ENCODE data around the gene HAPLN2.
"Not testable (repeated sequence)": the region's sequence is repeated elsewhere in the genome, so short reads cannot be mapped to it uniquely, and the experiment has no call there.

HAPLN2 gene

DNA sequence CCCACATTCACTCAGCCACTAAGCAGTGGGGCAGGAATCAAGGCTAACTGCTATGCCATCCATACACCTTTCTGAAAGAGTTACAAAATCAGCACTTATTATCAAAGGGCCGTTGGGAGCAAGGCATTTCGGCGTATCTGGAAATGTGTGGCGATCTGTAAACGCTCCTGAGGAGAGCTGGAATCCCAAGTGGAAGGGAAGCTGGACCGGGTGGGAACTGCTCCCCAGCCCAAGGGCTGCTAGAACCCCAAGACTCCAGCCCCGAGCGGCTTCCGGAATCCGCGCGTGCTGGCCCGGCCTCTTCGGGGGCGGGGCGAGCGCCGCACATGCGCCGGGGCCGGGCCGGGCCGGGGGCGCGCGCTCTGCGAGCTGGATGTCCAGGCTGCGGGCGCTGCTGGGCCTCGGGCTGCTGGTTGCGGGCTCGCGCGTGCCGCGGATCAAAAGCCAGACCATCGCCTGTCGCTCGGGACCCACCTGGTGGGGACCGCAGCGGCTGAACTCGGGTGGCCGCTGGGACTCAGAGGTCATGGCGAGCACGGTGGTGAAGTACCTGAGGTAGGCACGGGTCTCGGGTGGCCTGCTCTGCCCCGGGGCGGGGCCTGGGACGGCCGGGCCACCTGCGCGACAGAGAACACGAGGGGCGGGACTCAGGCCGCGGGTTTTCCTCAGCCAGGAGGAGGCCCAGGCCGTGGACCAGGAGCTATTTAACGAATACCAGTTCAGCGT lies 27.6 kb upstream of the HAPLN2 start, which contains the start of gene NAXE:
Gene NAXE, plus strand, starts transcription at position 345 of the 726 bp plus-strand sequence. Its CDS starts 29 bp downstream, at position 374.
- FAIRE-seq = peak; percentile 67
- DNase-seq (ENCODE audit: extremely low spot score, insufficient read length, low read depth) = no peak

DNA sequence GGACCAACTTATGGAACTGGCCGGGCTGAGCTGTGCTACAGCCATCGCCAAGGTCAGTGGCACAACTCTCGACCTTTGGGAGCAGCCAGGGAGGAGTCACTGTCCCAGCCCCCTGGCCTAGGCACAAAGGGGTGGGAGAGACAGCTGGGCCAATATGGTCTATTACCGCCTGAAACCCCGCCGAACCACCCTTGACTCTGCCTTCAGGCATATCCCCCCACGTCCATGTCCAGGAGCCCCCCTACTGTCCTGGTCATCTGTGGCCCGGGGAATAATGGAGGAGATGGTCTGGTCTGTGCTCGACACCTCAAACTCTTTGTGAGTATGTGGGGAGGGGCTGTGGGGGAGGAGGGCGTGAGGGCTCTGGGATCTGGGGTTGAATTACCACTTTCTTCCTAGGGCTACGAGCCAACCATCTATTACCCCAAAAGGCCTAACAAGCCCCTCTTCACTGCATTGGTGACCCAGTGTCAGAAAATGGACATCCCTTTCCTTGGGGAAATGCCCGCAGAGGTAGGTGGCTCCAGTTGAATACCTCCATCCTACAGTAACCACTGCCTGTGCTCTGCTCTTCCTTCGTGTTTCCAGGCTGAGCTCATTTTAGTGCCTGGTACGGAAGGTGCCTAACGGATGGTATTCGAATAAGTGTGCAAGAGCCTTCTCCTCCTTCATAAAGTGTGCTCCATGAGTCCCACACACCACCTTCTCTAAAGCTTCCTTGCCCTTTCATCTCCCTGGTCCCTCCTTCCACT lies 26.9 kb upstream of the HAPLN2 start:
- DNase-seq (ENCODE audit: extremely low spot score, insufficient read length, low read depth) (no peak), FAIRE-seq (no peak)

DNA sequence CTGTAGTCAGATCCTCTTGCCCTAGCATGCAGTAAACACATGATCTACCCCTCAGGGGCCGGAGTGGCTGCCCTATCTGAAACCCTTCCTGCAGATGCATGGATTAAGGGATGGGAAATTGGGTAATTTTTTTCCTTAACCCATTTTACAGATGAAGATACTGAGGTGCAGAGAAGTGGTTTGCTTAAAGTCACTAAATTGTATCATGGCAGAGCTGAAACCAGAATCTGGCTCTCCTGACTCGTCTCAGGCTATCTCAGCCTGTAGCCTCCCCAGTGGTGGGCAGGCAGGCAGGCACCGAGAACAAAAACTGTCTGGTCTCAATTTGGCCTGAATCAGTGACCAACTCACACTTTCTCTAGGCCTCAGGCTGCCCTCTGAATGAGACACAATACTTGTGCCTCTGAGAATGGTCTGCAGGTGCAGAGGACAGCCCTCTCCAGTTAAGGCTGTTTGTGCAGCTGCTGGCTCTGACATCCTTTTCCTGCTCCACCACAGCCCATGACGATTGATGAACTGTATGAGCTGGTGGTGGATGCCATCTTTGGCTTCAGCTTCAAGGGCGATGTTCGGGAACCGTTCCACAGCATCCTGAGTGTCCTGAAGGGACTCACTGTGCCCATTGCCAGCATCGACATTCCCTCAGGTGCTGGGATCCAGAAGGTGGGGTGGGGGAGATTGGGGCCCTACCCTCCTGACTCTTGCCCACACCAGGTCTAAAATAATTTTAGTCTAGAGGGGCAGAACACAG lies 26.1 kb upstream of the HAPLN2 start:
- DNase-seq (ENCODE audit: extremely low spot score, insufficient read length, low read depth) (no peak), FAIRE-seq (no peak)

DNA sequence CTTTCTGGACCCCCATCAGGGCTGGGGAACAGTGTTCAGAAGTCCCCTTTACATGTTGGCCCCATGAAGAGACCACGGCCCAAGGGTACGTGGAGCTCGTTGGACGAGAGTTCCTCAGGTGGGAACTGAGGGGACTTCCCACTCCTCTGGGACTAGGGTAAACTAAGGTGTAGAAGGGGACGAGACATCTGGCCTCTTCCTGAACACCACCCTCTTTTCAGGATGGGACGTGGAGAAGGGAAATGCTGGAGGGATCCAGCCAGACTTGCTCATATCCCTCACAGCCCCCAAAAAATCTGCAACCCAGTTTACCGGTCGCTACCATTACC lies 25.6 kb upstream of the HAPLN2 start:
- no peak for DNase-seq (ENCODE audit: extremely low spot score, insufficient read length, low read depth)
- no peak for FAIRE-seq

DNA sequence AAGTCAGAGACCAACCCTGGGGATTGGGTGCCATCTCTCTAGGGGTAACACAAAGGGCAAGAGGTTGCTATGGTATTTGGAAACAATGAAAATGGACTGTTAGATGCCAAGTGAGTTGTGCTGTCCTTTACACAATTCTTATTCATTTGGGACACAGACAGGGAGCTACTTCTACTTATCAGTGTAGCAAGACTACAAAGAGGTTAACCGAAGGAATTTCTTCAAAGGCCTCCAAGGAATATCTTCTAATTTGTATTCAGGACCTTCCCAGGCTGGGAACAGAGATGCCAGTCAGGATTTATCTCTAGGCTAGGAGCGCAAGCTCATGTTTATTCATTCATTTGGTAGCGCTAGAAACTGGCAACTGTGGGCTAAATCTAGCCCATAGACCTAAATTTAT lies 25.0 kb upstream of the HAPLN2 start:
- DNase-seq (ENCODE audit: extremely low spot score, insufficient read length, low read depth) = no peak
- no peak for FAIRE-seq

DNA sequence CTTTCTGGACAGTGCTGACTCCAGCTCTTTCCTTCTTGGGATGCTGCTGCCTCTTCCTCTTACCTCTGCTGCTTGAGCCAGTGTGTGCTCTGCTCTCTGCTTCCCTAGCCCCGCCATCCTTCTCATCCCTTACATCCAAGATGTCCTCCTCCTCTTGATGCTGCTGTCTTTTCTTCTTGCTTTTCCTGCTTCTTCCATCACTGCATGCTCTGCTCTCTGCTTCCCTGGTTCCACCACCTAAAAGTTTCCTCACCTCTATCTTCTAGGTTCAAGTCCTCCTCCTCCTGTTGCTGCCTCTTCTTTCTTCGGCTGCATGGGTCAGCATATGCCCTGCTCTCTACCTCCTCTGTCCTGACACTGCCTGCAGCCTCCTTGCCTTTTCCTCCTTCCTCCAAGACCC lies 24.2 kb upstream of the HAPLN2 start:
- no peak for FAIRE-seq

DNA sequence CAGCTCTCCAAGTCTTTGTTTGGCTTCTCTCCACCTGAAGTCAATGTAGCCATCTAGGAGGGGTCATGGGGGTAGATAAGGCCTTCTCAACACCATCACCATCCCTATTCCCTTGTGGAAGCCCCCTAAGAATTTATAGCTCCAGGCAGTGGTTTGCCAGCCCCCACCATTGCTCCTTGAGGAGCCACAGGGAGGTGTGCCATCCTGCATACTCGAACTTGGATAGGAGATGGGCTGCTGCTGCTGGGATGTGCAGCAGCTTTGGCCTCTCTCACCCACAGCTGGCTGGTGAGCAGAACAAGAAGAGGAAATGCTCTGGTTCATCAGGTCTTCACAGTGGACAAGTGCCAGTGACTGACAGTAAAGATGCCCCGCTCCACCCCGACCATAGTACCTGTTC lies 22.8 kb upstream of the HAPLN2 start:
- FAIRE-seq = no peak
- no peak for DNase-seq (ENCODE audit: extremely low spot score, insufficient read length, low read depth)

More for the DNA sequence above, 24.2 kb upstream of the HAPLN2 start:
- no peak for DNase-seq (ENCODE audit: extremely low spot score, insufficient read length, low read depth)

DNA sequence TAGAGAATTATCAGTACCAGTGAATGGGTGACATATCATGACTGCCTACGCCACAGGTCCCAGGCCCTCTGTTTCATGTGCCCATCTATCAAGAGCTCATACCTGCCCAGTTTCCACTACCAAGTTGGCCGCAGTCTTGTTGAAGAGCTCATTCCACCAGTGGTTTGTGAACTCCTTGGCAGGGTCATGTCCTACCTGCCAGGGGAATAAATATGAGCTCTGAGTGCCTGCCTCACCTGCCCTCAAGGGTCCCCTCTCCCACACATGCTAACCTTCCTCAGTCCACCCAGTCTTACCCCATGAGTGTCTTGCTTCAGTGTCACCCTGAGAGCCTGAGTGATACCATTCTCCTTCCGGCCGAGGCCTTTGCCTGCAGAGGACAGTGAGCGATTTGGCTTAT lies 21.1 kb upstream of the HAPLN2 start:
- DNase-seq (ENCODE audit: extremely low spot score, insufficient read length, low read depth) (no peak), FAIRE-seq (no peak)

DNA sequence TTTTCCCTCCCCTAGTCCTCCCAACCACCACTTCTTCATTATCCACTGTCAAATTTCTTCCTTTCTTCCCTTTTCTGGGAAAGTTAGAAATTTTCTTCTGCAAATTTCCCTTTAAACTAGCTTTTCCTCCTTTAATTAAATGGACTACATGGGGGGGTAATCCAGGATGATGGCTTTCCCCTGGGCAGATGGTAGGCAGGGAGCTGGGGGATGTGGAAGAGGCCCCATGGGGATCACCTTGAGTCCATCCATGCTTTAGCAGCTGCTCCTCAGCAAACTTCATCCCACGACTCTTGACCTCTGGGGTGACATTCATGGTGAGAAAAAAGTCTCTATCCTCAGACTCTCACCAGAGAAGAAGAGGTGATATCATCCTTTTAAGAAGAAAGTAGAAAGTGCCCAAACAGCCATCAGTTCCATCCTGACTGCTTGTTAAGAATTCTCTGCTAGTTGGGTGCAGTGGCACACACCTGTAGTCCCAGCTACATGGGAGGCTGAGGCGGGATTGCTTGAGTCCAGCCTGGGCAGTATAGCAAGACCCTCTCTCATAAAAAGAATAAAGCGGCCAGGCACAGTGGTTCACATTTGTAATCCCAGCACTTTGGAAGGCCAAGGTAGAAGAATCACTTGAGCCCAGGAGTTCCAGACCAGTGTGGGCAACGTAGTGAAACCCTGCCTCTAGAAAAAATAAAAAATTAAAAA lies 20.3 kb upstream of the HAPLN2 start:
- FAIRE-seq (no peak), DNase-seq (ENCODE audit: extremely low spot score, insufficient read length, low read depth) (no peak)

DNA sequence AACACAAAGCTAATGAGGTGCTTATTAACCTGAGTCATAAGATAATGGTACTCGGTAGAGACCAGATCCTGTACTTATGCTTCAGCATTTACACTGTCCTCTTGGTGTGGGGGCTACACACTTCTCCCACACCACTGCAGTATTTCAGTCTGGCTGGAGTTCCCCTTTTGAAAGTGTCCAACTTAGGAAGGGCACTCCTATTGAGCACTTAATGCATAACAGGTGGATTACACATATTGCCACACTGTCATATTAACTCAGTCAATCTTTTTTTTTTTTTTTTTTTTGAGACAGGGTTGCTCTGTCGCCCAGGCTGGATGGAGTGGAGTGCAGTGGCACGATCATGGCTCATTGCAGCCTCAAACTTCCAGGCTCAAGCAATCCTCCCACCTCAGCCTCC lies 19.4 kb upstream of the HAPLN2 start:
- FAIRE-seq (peak; percentile 62), DNase-seq (ENCODE audit: extremely low spot score, insufficient read length, low read depth) (no peak)

DNA sequence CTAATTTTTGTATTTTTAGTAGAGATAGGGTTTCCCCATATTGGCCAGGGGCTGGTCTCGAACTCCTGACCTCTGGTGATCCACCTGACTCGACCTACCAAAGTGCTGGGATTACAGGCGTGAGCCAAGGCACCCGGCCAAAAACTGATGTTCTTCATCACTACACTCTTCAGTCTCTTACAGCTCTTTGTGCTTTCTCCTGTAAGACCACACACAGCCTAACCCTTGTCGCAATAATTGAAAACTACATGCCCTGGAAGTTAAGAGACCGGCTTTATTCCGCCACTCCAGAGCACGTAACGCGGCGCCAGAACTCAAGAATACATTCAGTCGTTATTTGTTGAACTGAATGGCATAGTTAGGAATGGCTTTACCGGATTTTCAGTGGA lies 18.5 kb upstream of the HAPLN2 start:
- no peak for DNase-seq (ENCODE audit: extremely low spot score, insufficient read length, low read depth)
- no peak for FAIRE-seq

DNA sequence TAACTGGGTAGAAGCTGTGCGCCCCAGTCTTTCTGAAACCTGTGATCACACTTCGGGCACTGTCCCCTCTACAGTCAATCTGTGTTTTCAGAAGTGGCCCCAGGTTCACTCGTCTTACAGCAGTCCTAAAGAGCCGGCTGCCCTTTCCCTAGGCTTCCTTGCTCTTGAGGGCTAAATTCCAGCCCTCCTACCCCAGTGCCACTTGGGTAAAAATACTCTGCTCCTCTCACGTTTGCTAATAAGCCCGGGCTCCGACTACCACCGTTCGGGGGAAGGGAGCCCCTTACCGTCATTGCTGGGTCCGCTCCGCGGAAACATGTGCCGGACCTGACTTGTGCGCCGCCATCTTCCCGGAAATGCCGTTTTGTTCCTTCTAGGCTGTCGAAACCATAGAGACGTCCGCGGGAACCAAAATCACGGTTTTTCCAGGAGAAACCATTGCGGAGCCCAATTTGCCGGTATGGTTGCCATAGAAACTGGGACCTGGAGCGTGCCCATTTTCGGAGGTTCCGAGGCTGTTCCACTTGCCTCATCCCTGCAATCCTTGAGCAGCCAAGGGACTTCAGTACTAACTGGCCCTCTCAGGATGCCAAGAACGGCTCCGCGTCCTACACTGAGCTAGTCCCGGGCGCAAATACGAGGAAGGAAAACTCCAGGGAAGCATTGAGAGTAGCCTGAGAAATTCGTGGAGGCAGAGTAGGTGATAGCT lies 17.9 kb upstream of the HAPLN2 start, which contains the start of gene GPATCH4:
Gene GPATCH4, minus strand, starts transcription at position 358 of the 709 bp plus-strand sequence.
- DNase-seq (ENCODE audit: extremely low spot score, insufficient read length, low read depth) (no peak), FAIRE-seq (peak; percentile 72)

DNA sequence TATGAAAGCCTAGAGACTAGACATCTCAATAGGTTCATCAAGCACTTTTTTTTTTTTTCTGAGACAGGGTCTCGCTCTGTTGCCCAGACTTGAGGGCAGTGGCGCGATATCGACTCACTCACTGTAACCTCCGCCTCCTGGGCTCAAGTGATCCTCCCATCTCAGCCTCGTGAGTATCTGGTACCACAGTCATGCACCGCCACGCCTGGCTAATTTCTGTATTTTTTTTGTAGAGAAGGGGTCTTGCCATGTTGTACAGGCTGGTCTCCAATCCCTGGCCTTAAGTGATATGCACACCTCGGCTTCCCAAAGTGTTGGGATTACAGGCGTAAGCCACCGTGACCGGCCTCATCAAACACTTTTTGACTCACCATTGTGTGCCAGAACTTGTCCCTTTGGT lies 17.3 kb upstream of the HAPLN2 start:
- no peak for DNase-seq (ENCODE audit: extremely low spot score, insufficient read length, low read depth)
- FAIRE-seq = peak; percentile 33

DNA sequence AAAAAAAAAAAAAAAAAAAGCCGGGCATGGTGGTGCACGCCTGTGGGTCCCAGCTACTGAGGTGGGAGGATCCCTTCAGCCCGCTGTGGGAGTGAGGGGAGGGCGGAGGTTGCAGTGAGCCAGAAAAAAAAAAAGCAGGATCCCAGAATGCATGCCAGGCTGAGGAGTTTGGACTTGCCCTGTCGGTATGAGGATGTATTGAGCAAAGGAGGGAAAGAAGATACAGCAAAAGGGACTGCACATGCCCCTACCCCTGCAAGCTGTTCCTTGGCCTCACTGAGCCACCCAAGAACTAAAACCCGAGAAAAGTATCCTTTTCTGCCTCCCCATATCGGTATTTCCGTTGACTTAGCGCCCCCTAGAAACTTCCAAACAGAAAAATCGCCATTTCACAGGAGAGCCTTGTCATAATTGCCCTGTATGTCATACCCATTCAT lies 16.6 kb upstream of the HAPLN2 start:
- FAIRE-seq = no peak
- DNase-seq (ENCODE audit: extremely low spot score, insufficient read length, low read depth) = no peak

DNA sequence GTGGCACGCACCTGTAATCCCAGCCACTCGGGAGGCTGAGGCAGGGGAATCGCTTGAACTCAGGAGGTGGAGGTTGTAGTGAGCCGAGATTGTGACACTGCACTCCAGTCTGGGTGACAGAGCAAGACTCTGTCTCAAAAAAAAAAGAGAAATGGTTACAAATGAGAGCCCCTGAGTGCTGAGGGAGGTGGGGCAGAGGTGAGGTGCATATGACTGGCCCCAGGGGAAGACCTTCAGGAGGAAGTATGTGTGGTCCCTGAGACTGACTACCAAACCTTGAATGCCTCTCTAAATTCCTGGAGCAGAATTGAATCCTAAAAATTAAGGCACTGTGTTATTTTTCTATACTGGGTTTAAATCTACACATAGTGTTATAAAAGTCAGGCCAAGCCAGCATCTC lies 11.9 kb upstream of the HAPLN2 start:
- not testable (repeated sequence) for FAIRE-seq; DNase-seq (ENCODE audit: extremely low spot score, insufficient read length, low read depth)

DNA sequence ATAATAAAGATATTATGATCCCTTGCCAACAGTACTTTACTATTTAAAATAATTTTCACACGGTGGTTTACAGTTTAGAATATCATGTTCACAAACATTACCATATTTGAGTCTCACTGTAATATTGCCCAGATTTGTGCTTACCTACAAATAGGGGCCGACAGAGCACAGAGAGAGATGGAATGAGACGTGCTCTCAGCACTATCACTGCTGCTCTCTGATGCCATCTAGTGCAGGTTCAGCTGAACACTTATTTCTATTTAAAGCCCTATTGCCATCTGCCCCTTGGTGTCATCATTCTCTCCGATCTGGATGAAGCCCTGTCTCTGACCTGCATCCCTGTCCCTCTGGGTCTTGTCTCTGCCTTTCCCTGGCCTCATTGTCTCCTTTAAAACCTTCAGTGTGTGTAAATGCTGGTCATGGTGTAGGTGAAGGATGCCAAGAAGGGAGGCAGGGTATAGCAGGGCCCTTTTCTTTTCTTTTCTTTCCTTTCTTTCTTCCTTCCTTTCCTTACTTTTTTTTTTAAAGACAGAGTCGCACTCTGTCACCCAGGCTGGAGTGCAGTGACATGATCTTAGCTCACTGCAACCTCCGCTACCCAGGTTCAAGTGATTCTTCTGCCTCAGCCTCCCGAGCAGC lies 11.1 kb upstream of the HAPLN2 start:
- DNase-seq (ENCODE audit: extremely low spot score, insufficient read length, low read depth) (no peak), FAIRE-seq (peak; percentile 90)

DNA sequence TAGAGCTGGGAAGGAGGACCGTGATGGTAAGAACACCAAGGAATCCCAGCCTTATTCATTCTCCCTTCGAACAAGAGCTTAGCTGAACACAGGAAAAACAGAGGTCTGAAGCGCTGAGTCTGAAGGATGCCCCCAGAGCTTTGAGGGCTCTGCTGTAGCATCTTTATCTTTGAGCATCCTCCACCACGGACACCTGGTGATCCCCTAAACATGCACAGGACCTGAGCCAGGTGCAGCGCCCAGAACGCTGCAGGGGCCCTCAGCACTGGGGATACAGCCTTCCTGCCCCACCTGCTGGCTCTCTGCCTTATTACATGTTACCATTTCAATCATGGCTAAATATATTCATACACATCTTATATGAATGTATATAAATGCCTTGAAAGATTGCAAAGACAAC lies 10.2 kb upstream of the HAPLN2 start:
- FAIRE-seq (peak; percentile 71), DNase-seq (ENCODE audit: extremely low spot score, insufficient read length, low read depth) (no peak)

DNA sequence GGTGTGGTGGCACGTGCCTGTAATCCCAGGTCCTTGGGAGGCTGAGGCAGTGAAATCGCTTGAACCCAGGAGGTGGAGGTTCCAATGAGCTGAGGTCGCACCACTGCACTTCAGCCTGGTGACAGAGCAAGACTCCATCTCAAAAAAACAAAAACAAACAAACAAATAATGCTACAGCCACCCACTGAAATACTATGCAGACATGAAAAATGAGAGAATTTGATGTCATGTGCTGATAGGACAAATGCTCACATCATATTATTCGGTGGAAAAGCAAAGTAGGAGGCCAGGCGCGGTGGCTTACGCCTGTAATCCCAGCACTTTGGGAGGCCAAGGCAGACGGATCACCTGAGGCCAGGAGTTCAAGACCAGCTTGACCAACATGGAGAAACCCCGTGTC lies 9.1 kb upstream of the HAPLN2 start:
- DNase-seq (ENCODE audit: extremely low spot score, insufficient read length, low read depth); FAIRE-seq: not testable (repeated sequence)

DNA sequence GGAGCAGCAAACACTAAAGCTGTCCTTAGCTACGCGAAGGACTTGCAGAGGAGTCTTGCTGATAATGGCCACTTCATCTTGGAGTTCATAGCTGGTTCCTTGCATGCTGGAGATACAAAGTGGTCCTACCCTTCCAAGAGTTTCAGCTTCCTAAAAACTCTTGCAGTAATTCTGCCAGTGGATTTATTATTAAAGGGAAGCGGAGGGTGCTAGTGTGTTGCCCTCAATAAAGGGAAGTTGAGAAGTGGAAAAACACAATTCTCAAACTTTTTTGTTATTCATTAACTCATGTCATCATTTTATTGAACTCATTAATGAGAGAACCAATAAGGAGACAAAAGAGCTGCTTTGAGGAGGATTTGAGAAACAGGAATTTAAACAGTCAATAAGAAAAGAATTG lies 6.5 kb upstream of the HAPLN2 start:
- no peak for FAIRE-seq
- DNase-seq (ENCODE audit: extremely low spot score, insufficient read length, low read depth) = no peak

Measured in GM18507 (cell line).